Adrenal gland (tissue), 12 donors: ENCODE measurements around the gene ADAM15. TPM values are rescaled to one million over a fixed set of nuclear protein-coding genes. Genes with fewer than 3 reads are reported as not detected.

ENCODE experiments used
- DNase-seq, 7 donors: peaks; one replicate each; pipeline ENCODE4 v3.0.0-alpha.2; 2019 to 2020
- H3K27ac ChIP-seq, 5 donors: fragments of 200-600 bp; sonication (generic) in 4 of 5; 1 replicate in 3 of 5; 2 replicates in 2 of 5; pipeline versions ENCODE4 v1.5.1 to v1.8.0; 2016 to 2020; ENCODE audit warnings: mild to moderate bottlenecking in 1 of 5
- H3K27me3 ChIP-seq: fragments of 200-600 bp; 2 replicates; pipeline ENCODE4 v1.8.0; 2021
- H3K36me3 ChIP-seq, 2 donors: fragments of 200-600 bp; replicated peaks in 1 of 2; 1 replicate in 1 of 2; 2 replicates in 1 of 2; pipeline versions ENCODE4 v1.5.1 to v1.8.0; 2018 to 2022
- H3K4me1 ChIP-seq, 2 donors: fragments of 200-600 bp; replicated peaks in 1 of 2; 1 replicate in 1 of 2; 2 replicates in 1 of 2; pipeline versions ENCODE4 v1.5.1 to v1.8.0; 2018 to 2021
- H3K4me3 ChIP-seq, 4 donors: fragments of 200-600 bp; sonication (generic) in 3 of 4; one replicate each; pipeline ENCODE4 v1.5.1; 2016 to 2018
- H3K9me3 ChIP-seq, 3 donors: fragments of 200-600 bp; sonication (generic) in 1 of 3; replicated peaks in 1 of 3; 1 replicate in 2 of 3; 2 replicates in 1 of 3; pipeline versions ENCODE4 v1.5.1 to v1.8.0; 2016 to 2021
- CTCF ChIP-seq, 6 experiments: fragments of 450-650 bp in 4 of 6; fragments of 200-600 bp in 2 of 6; sonication (generic) in 1 of 6; IDR thresholded peaks; 1 replicate in 5 of 6; 2 replicates in 1 of 6; pipeline versions ENCODE4 v1.5.1 to v1.8.0; 2016 to 2021; ENCODE audit warnings: antibody characterized with exemption in 6 of 6, mild to moderate bottlenecking in 2 of 6, moderate library complexity in 1 of 6
- POLR2A ChIP-seq, 2 donors: fragments of 450-650 bp; IDR thresholded peaks; one replicate each; pipeline ENCODE4 v1.6.1; 2017; ENCODE audit warnings: antibody characterized with exemption in 2 of 2, mild to moderate bottlenecking in 2 of 2, moderate library complexity in 1 of 2
- WGBS, 4 donors: extraction: QIAGEN DNeasy Blood & Tissue Kit in 2 of 4; methylation state at CpG; one replicate each; pipeline versions ENCODE4 v1.1.5 to v1.1.7; 2013 to 2017; 5-methylcytosine and 5-hydroxymethylcytosine counted together
- intact Hi-C, 2 donors: fragments of 100-400 bp; cut with DNase I; formaldehyde crosslinking; loops; one replicate each; pipeline versions ENCODE4 v1.14.1 to v1.15.0; 2022 to 2023
- polyA plus RNA-seq, 3 donors: library from polyadenylated mRNA; stranded (reverse); fragments of 200-250 nt in 2 of 3; fragments of 350-450 nt in 1 of 3; fragmentation: Illumina TruSeq in 1 of 3; extraction: RNeasy Lipid Tissue Mini Kit (QIAGEN cat#74804) in 1 of 3; gene quantifications; one replicate each; pipeline ENCODE4 v1.2.3, GENCODE V29; 2013 to 2014
- total RNA-seq, 9 donors: library from RNA; depleted of rRNA in 4 of 9; stranded (reverse); fragments of >200 nt in 4 of 9; fragments of 120-200 nt in 1 of 9; fragmentation: NEBNext Ultra II Directional in 1 of 9; extraction: Animal tissue kit (Norgen Biotek cat#: 25700) in 1 of 9; gene quantifications; one replicate each; pipeline versions ENCODE4 v1.1.0 to v1.2.4, GENCODE V29; 2013 to 2023
- donor health status: healthy with polysubstance abuse.
- donor health status: Bipolar disorder and iron deficiency.
- donor health status: DM: yes; HTN: yes; CAD: no.
- donor health status: DM: no; HTN: no; CAD: no.
- donor health status: DM: no; HTN: no; CAD: no.
- donor health status: DM: yes; HTN: yes; CAD: no.

The ADAM15 gene
- total and polyA plus RNA-seq, 12 donors: 11.6 to 269 (median 59.3) TPM

GRCh38 chr1:155023627-155024026 lies 27.5 kb upstream of the ADAM15 start:
- 80 to 92% (median 81%) methylated on average over 4 to 5 of the region's 5 CpGs for WGBS, 4 donors
- Histone ChIP-seq H3K36me3 (no peaks in the 10 kb centered on the region), H3K4me3 (no peak overlapping the region), H3K9me3 (no peaks in the 10 kb centered on the region), H3K27me3 (no peaks in the 10 kb centered on the region), H3K27ac (no peak overlapping the region), H3K4me1 (peaks cover 0 to 5% of the 10 kb centered on the region in 2 donors)
- intact Hi-C loops: no loop called here
- TF ChIP-seq POLR2A (IDR thresholded peaks at IDR 0.05) (no peak), CTCF (IDR thresholded peaks at IDR 0.05) (no peak)
- DNase-seq: no peak

- no peaks in the 10 kb centered on the region for H3K9me3 ChIP-seq
- H3K36me3 ChIP-seq: no peaks in the 10 kb centered on the region
- no peaks in the 10 kb centered on the region for H3K4me1 ChIP-seq
- H3K27me3 ChIP-seq: no peaks in the 10 kb centered on the region
- intact Hi-C loops: no loop called here
- TF ChIP-seq CTCF (IDR thresholded peaks at IDR 0.05) (no peak), POLR2A (IDR thresholded peaks at IDR 0.05) (no peak)
- no peak overlapping the region for H3K27ac ChIP-seq
- H3K4me3 ChIP-seq: no peak overlapping the region
- DNase-seq: no peak
- WGBS, 4 donors: 82 to 94% (median 91%) methylated on average over 5 to 9 of the region's 9 CpGs
These were observed 26.8 kb upstream of the ADAM15 start for GRCh38 chr1:155024315-155024714.

- no peak overlapping the region for H3K4me3 ChIP-seq
- intact Hi-C loops: no loop called here
- WGBS, 4 donors: 58 to 80% (median 61%) methylated on average over 1 to 9 of the region's 9 CpGs
These were observed 25.0 kb upstream of the ADAM15 start for GRCh38 chr1:155026154-155026553.

GRCh38 chr1:155026588-155026987 lies 24.5 kb upstream of the ADAM15 start:
- WGBS, 4 donors: 61 to 82% (median 79%) methylated on average over 4 to 6 of the region's 6 CpGs
- TF ChIP-seq CTCF (IDR thresholded peaks at IDR 0.05): no peak
- TF ChIP-seq POLR2A (IDR thresholded peaks at IDR 0.05): no peak
- H3K9me3 ChIP-seq: no peaks in the 10 kb centered on the region
- H3K4me3 ChIP-seq: no peak overlapping the region
- no peaks in the 10 kb centered on the region for H3K27me3 ChIP-seq
- intact Hi-C loops: no loop called here
- no peaks in the 10 kb centered on the region for H3K36me3 ChIP-seq
- H3K27ac ChIP-seq: no peak overlapping the region
- no peaks in the 10 kb centered on the region for H3K4me1 ChIP-seq
- DNase-seq: peak in 3 of 7 donors; percentile 48 to 56 (median 54)

More at GRCh38 chr1:155026154-155026553, 25.0 kb upstream of the ADAM15 start:
- no peak for TF ChIP-seq CTCF (IDR thresholded peaks at IDR 0.05)
- TF ChIP-seq POLR2A (IDR thresholded peaks at IDR 0.05): no peak
- no peak for DNase-seq
- Histone ChIP-seq H3K9me3 (no peaks in the 10 kb centered on the region), H3K27ac (no peak overlapping the region), H3K27me3 (no peaks in the 10 kb centered on the region), H3K4me1 (no peaks in the 10 kb centered on the region), H3K36me3 (no peaks in the 10 kb centered on the region)
